Spleen (tissue), 11 donors: ENCODE results near the gene PRDM16. TPM values are rescaled to one million over a fixed set of nuclear protein-coding genes. Genes with fewer than 3 reads are reported as not detected.

Source experiments
- DNase-seq: peaks from one replicate; pipeline ENCODE4 v3.0.0-alpha.2; 2020
- H3K27ac ChIP-seq, 8 donors: fragments of 200-600 bp; sonication (generic) in 7 of 8; 1 replicate in 4 of 8; 2 replicates in 4 of 8; pipeline versions ENCODE4 v1.5.0 to v1.8.0; 2016 to 2021; ENCODE audit warnings: inconsistent platforms in 4 of 8, mild to moderate bottlenecking in 4 of 8, moderate library complexity in 1 of 8
- H3K27me3 ChIP-seq, 7 donors: fragments of 200-600 bp; sonication (generic) in 6 of 7; replicated peaks in 1 of 7; 1 replicate in 4 of 7; 2 replicates in 3 of 7; pipeline versions ENCODE4 v1.5.0 to v1.8.0; 2016 to 2021; ENCODE audit warnings: inconsistent platforms in 3 of 7, mild to moderate bottlenecking in 1 of 7
- H3K36me3 ChIP-seq, 6 donors: fragments of 200-600 bp; sonication (generic) in 5 of 6; 1 replicate in 4 of 6; 2 replicates in 2 of 6; pipeline versions ENCODE4 v1.5.0 to v1.8.0; 2016 to 2021; ENCODE audit warnings: inconsistent platforms in 2 of 6
- H3K4me1 ChIP-seq, 6 donors: fragments of 200-600 bp; sonication (generic) in 5 of 6; 1 replicate in 3 of 6; 2 replicates in 3 of 6; pipeline versions ENCODE4 v1.5.0 to v1.8.0; 2016 to 2021; ENCODE audit warnings: inconsistent platforms in 3 of 6
- H3K4me3 ChIP-seq, 8 donors: fragments of 200-600 bp; sonication (generic) in 7 of 8; 1 replicate in 4 of 8; 2 replicates in 4 of 8; pipeline versions ENCODE4 v1.5.0 to v1.8.0; 2016 to 2021; ENCODE audit warnings: inconsistent platforms in 4 of 8, mild to moderate bottlenecking in 4 of 8, moderate library complexity in 2 of 8
- H3K9me3 ChIP-seq, 8 donors: fragments of 200-600 bp; sonication (generic) in 7 of 8; 1 replicate in 4 of 8; 2 replicates in 4 of 8; pipeline versions ENCODE4 v1.5.0 to v1.8.0; 2016 to 2021; ENCODE audit warnings: inconsistent platforms in 4 of 8
- POLR2A ChIP-seq, 3 donors: fragments of 450-650 bp; IDR thresholded peaks; one replicate each; pipeline ENCODE4 v1.5.1; 2017; ENCODE audit warnings: antibody characterized with exemption in 3 of 3, mild to moderate bottlenecking in 1 of 3
- POLR2AphosphoS5 ChIP-seq, 3 donors: sonication (generic); formaldehyde crosslinking; IDR thresholded peaks; one replicate each; pipeline ENCODE4 v1.5.1; 2017; ENCODE audit warnings: antibody characterized with exemption in 3 of 3
- WGBS, 5 donors: extraction: QIAGEN DNeasy Blood & Tissue Kit in 3 of 5; methylation state at CpG; one replicate each; pipeline versions ENCODE4 v1.1.5 to v1.1.7; 2013 to 2018; 5-methylcytosine and 5-hydroxymethylcytosine counted together
- intact Hi-C: fragments of 100-400 bp; cut with DNase I; formaldehyde crosslinking; loops from one replicate; pipeline ENCODE4 v1.15.0; 2023; ENCODE audit warnings: low total_unique reads
- polyA plus RNA-seq, 3 donors: library from polyadenylated mRNA; stranded (reverse); fragments of 200-250 nt; gene quantifications; one replicate each; pipeline ENCODE4 v1.2.1, GENCODE V29; 2013
- total RNA-seq, 7 donors: library from RNA; depleted of rRNA in 3 of 7; stranded (reverse); fragments of >200 nt in 3 of 7; fragmentation: NEBNext Ultra II Directional in 4 of 7; extraction: Animal tissue kit (Norgen Biotek cat#: 25700) in 4 of 7; gene quantifications; one replicate each; pipeline versions ENCODE4 v1.1.0 to v1.2.1, GENCODE V29; 2016 to 2021
- TF ChIP-seq, protein P1 (sequence below), 11 experiments: fragments of 200-600 bp in 7 of 11; fragments of 450-650 bp in 4 of 11; sonication (generic) in 4 of 11; IDR thresholded peaks in 8 of 11; conservative IDR thresholded peaks in 3 of 11; 1 replicate in 7 of 11; 2 replicates in 4 of 11; pipeline versions ENCODE4 v1.4.0 to v1.8.0; 2016 to 2021; ENCODE audit warnings: antibody characterized with exemption in 11 of 11, inconsistent platforms in 4 of 11, mild to moderate bottlenecking in 1 of 11
- donor health status: healthy with polysubstance abuse.
- donor health status: DM: no; HTN: no; CAD: no; lungs with moderate emphysema.
- donor health status: DM: no; HTN: no; CAD: no.
- donor health status: Bipolar disorder and iron deficiency.
- donor health status: healthy.
- donor health status: DM: no; HTN: no; CAD: no.
- donor health status: DM: yes; HTN: yes; CAD: no.

Gene PRDM16
- total and polyA plus RNA-seq, 10 donors = 0.43 to 3.2 (median 1.4) TPM

DNA sequence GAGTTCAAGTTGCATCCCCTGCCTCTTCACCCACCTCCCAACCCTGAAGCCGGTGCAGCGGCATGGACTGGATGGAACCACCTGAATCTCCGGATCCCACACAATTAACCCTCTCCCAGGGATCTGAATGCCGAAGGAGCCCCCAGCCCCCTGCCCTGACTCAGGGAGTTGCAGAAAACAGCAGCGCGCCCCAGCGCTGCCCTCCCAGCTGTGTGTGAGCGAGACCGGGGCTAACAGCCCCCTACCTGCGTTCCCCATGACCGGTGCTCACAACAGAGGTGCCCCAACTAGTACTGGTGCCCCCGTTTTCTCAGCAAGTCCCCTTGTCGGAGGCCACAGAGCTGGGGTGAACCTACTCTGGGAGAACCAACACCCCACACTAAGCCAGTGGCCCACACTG lies 136.8 kb downstream of the PRDM16 start:
- H3K36me3 ChIP-seq = no peaks in the 10 kb centered on the region
- no peak overlapping the region for H3K4me3 ChIP-seq
- TF ChIP-seq POLR2AphosphoS5 (IDR thresholded peaks at IDR 0.05) = no peak
- TF ChIP-seq POLR2A (IDR thresholded peaks at IDR 0.05) = no peak
- TF ChIP-seq, protein P1, sequence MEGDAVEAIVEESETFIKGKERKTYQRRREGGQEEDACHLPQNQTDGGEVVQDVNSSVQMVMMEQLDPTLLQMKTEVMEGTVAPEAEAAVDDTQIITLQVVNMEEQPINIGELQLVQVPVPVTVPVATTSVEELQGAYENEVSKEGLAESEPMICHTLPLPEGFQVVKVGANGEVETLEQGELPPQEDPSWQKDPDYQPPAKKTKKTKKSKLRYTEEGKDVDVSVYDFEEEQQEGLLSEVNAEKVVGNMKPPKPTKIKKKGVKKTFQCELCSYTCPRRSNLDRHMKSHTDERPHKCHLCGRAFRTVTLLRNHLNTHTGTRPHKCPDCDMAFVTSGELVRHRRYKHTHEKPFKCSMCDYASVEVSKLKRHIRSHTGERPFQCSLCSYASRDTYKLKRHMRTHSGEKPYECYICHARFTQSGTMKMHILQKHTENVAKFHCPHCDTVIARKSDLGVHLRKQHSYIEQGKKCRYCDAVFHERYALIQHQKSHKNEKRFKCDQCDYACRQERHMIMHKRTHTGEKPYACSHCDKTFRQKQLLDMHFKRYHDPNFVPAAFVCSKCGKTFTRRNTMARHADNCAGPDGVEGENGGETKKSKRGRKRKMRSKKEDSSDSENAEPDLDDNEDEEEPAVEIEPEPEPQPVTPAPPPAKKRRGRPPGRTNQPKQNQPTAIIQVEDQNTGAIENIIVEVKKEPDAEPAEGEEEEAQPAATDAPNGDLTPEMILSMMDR (IDR thresholded peaks at IDR 0.05 in 8 of 11, conservative IDR thresholded peaks at IDR 0.05 in 3 of 11) = no peak
- peaks cover 0 to 19% (median 0%) of the 10 kb centered on the region in 7 donors for H3K27me3 ChIP-seq
- no peak for DNase-seq
- H3K27ac ChIP-seq = no peak overlapping the region
- WGBS, 5 donors = 91 to 95% (median 94%) methylated on average over 12 to 13 of the region's 13 CpGs
- no peaks in the 10 kb centered on the region for H3K4me1 ChIP-seq
- intact Hi-C loops = no loop called here
- H3K9me3 ChIP-seq = no peaks in the 10 kb centered on the region

DNA sequence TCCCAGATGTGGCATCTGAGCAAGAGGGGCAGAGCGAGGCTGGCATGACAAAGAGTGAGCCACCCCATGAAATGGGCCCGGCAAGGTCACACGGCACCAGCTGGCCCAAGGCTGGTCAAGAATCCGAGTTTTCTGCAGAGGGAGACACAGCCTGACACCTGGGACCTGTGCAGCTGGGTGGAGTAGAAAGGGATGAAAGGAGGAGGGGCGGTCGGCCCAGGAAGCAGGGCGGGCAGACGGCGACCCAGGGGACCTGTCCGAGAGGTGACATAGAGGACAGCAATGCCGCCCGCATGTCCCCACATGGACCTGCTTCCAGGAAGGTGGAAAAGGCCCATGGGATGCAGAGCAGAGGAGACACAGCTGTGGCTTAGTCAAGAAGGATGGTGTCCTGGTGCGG lies 137.7 kb downstream of the PRDM16 start:
- Histone ChIP-seq H3K4me1 (no peaks in the 10 kb centered on the region), H3K27me3 (peaks cover 0 to 13% (median 0%) of the 10 kb centered on the region in 7 donors), H3K9me3 (no peaks in the 10 kb centered on the region), H3K4me3 (no peak overlapping the region), H3K36me3 (no peaks in the 10 kb centered on the region), H3K27ac (no peak overlapping the region)
- whole genome bisulfite sequencing, 5 donors = 89 to 92% (median 91%) methylated on average over 13 of the region's 13 CpGs
- TF ChIP-seq POLR2A (IDR thresholded peaks at IDR 0.05) (no peak), POLR2AphosphoS5 (IDR thresholded peaks at IDR 0.05) (no peak)
- TF ChIP-seq, protein P1 (IDR thresholded peaks at IDR 0.05 in 8 of 11, conservative IDR thresholded peaks at IDR 0.05 in 3 of 11) = no peak
- intact Hi-C loops = no loop called here
- DNase-seq = no peak

DNA sequence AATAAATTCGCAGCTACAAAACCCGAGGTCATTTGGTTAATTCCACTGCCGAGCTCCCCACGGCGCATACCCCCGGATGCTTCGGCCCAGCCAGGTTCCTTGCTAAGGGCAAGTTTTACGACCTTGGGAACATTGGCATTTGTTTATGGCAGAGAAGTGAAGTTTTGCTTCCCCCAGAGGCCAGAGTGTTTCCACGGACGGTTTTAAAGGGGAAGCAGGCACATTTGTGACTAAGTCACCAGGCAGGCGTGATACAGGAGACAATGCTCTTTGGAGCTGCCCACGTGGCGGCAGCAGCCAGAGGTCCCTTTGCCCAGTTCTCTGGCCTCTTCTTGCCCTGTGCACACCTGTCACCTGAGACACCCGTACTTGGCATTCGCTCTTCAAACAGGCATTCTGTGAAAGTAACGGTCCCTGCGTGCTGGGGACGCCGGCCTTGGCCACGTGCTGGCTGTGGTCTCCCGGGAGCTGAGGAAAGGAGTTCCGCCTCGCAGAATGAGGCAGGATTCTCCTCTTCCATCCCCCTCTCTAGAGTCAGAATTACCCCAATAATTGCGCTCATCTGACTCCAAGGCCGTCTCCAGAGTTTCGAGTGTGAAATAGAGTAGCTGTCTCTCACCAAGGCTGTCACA lies 138.3 kb downstream of the PRDM16 start:
- intact Hi-C loops = no loop called here
- H3K9me3 ChIP-seq = no peaks in the 10 kb centered on the region
- H3K4me1 ChIP-seq = no peaks in the 10 kb centered on the region
- TF ChIP-seq POLR2A (IDR thresholded peaks at IDR 0.05) (no peak), POLR2AphosphoS5 (IDR thresholded peaks at IDR 0.05) (no peak)
- TF ChIP-seq, protein P1 (IDR thresholded peaks at IDR 0.05 in 8 of 11, conservative IDR thresholded peaks at IDR 0.05 in 3 of 11) = no peak
- H3K27ac ChIP-seq = no peak overlapping the region
- WGBS, 5 donors = 62 to 74% (median 69%) methylated on average over 25 to 26 of the region's 26 CpGs
- H3K4me3 ChIP-seq = no peak overlapping the region
- DNase-seq = no peak
- no peaks in the 10 kb centered on the region for H3K36me3 ChIP-seq
- H3K27me3 ChIP-seq = peaks cover 0 to 7% (median 0%) of the 10 kb centered on the region in 7 donors

DNA sequence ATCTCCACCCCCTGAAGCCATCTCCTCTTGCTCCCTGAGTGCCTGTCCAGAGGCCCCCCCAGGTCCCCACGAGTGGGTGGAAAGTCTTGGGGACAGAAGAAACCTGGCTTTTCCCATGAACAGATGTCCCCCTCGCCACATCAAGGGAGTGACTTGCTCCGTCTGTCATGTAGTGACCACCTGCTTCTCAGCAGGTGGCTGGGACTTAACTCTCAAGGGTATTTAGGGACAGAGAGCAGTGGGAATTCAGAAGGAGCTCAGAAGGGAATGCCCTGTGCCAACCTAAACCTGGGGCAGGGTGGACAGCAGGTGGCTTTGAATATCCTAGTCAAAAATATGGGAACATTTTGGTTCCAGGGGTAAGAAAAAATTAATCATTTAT lies 139.8 kb downstream of the PRDM16 start:
- DNase-seq = no peak
- no peaks in the 10 kb centered on the region for H3K9me3 ChIP-seq
- H3K36me3 ChIP-seq = no peaks in the 10 kb centered on the region
- H3K27me3 ChIP-seq = peaks cover 0 to 2% (median 0%) of the 10 kb centered on the region in 7 donors
- 73 to 84% (median 79%) methylated on average over 3 of the region's 3 CpGs for WGBS, 5 donors
- H3K27ac ChIP-seq = no peak overlapping the region
- no peak for TF ChIP-seq POLR2AphosphoS5 (IDR thresholded peaks at IDR 0.05)
- TF ChIP-seq, protein P1 (IDR thresholded peaks at IDR 0.05 in 8 of 11, conservative IDR thresholded peaks at IDR 0.05 in 3 of 11) = no peak
- no peak for TF ChIP-seq POLR2A (IDR thresholded peaks at IDR 0.05)
- H3K4me1 ChIP-seq = no peaks in the 10 kb centered on the region
- intact Hi-C loops = no loop called here
- no peak overlapping the region for H3K4me3 ChIP-seq
